Ovary (tissue), 9 donors: ENCODE results near the gene MDC1. TPM values are rescaled to one million over a fixed set of nuclear protein-coding genes. Genes with fewer than 3 reads are reported as not detected.

Experiments used
- DNase-seq, 5 donors: peaks; one replicate each; pipeline ENCODE4 v3.0.0-alpha.2; 2019 to 2020
- H3K27ac ChIP-seq, 2 donors: fragments of 200-600 bp; one replicate each; pipeline versions ENCODE4 v1.5.1 to v1.8.0; 2019 to 2022
- H3K27me3 ChIP-seq: fragments of 200-600 bp; one replicate; pipeline ENCODE4 v1.8.0; 2022
- H3K36me3 ChIP-seq: fragments of 200-600 bp; sonication (generic); one replicate; pipeline ENCODE4 v1.5.1; 2019
- H3K4me1 ChIP-seq: one replicate; pipeline ENCODE4 v1.8.1; 2013; ENCODE audit warnings: mild to moderate bottlenecking, moderate library complexity; ENCODE audit not compliant: insufficient read depth
- H3K4me3 ChIP-seq: fragments of 200-600 bp; sonication (generic); one replicate; pipeline ENCODE4 v1.5.1; 2017
- H3K9me3 ChIP-seq, 2 donors: fragments of 200-600 bp in 1 of 2; sonication (generic) in 1 of 2; one replicate each; pipeline versions ENCODE4 v1.5.1 to v1.8.1; 2013 to 2019; ENCODE audit warnings: mild to moderate bottlenecking in 1 of 2, moderate library complexity in 1 of 2
- CTCF ChIP-seq, 3 donors: fragments of 450-650 bp in 2 of 3; fragments of 200-600 bp in 1 of 3; IDR thresholded peaks; one replicate each; pipeline versions ENCODE4 v1.5.1 to v1.8.0; 2016 to 2022; ENCODE audit warnings: antibody characterized with exemption in 3 of 3, mild to moderate bottlenecking in 1 of 3
- EP300 ChIP-seq: sonication (generic); formaldehyde crosslinking; IDR thresholded peaks from one replicate; pipeline ENCODE4 v1.6.1; 2017; ENCODE audit warnings: antibody characterized with exemption
- POLR2A ChIP-seq: fragments of 450-650 bp; IDR thresholded peaks from one replicate; pipeline ENCODE4 v1.6.1; 2017; ENCODE audit warnings: antibody characterized with exemption, mild to moderate bottlenecking, moderate library complexity
- WGBS, 3 donors: extraction: QIAGEN DNeasy Blood & Tissue Kit in 1 of 3; methylation state at CpG; one replicate each; pipeline versions ENCODE4 v1.1.5 to v1.1.7; 2013 to 2017; 5-methylcytosine and 5-hydroxymethylcytosine counted together
- intact Hi-C, 4 donors: fragments of 100-400 bp; cut with DNase I; formaldehyde crosslinking; loops; one replicate each; pipeline versions ENCODE4 v1.11.0 to v1.15.1; 2022 to 2023
- polyA plus RNA-seq, 2 donors: library from polyadenylated mRNA; stranded (reverse); fragments of 200-250 nt in 1 of 2; fragments of 350-450 nt in 1 of 2; fragmentation: Illumina TruSeq in 1 of 2; extraction: RNeasy Lipid Tissue Mini Kit (QIAGEN cat#74804) in 1 of 2; gene quantifications; one replicate each; pipeline ENCODE4 v1.2.3, GENCODE V29; 2013 to 2014
- small RNA-seq: library from RNA; depleted of rRNA; stranded (forward); fragments of <200 nt; gene quantifications from one replicate; pipeline ENCODE3, GENCODE V24; 2016
- total RNA-seq, 7 donors: library from RNA; depleted of rRNA in 2 of 7; stranded (reverse); fragments of >200 nt in 2 of 7; fragmentation: NEBNext Ultra II Directional in 3 of 7; extraction: Animal tissue kit (Norgen Biotek cat#: 25700) in 3 of 7; gene quantifications; one replicate each; pipeline versions ENCODE4 v1.1.0 to v1.2.4, GENCODE V29; 2016 to 2023
- donor health status: DM: no; HTN: no; CAD: no; lungs with moderate emphysema.
- donor health status: DM: no; HTN: no; CAD: no.
- donor health status: Bipolar disorder and iron deficiency.
- donor health status: DM: yes; HTN: yes; CAD: no.
- donor health status: DM: no; HTN: no; CAD: no.
- donor health status: DM: yes; HTN: yes; CAD: no.

Gene MDC1
- total and polyA plus RNA-seq, 9 donors: 13.1 to 62.5 (median 39.2) TPM

- no peaks in the 10 kb centered on the region for H3K36me3 ChIP-seq
Observed at GRCh38 chr6:30656513-30656912, 60.6 kb downstream of the MDC1 start.

GRCh38 chr6:30655743-30656094 is 61.4 kb downstream of the MDC1 start:
- TF ChIP-seq CTCF (IDR thresholded peaks at IDR 0.05) (no peak), EP300 (no peak)
- no peaks in the 10 kb centered on the region for H3K27me3 ChIP-seq
- 84 to 93% (median 87%) methylated on average over 3 of the region's 3 CpGs for WGBS, 3 donors
- H3K4me1 ChIP-seq: no peaks in the 10 kb centered on the region
- intact Hi-C loops: loop anchor here in 1 of 4 donors (10.0 kb wide), 1 partner anchor 161 kb away; no protein-coding TSS in a partner anchor
- DNase-seq: no peak
- H3K27ac ChIP-seq: no peak overlapping the region
- H3K36me3 ChIP-seq: no peaks in the 10 kb centered on the region
- H3K9me3 ChIP-seq: no peaks in the 10 kb centered on the region
- H3K4me3 ChIP-seq: no peak overlapping the region

More at GRCh38 chr6:30656513-30656912, 60.6 kb downstream of the MDC1 start:
- Histone ChIP-seq H3K4me1 (no peaks in the 10 kb centered on the region), H3K27ac (no peak overlapping the region), H3K27me3 (no peaks in the 10 kb centered on the region), H3K9me3 (no peaks in the 10 kb centered on the region), H3K4me3 (no peak overlapping the region)
- intact Hi-C loops: loop anchor here in 1 of 4 donors (10.0 kb wide), 1 partner anchor 162 kb away; no protein-coding TSS in a partner anchor
- TF ChIP-seq POLR2A: no peak
- no peak for TF ChIP-seq CTCF (IDR thresholded peaks at IDR 0.05)
- TF ChIP-seq EP300: no peak
- DNase-seq: no peak
- WGBS, 3 donors: 60 to 70% (median 69%) methylated on average over 7 of the region's 7 CpGs

- intact Hi-C loops: loop anchor here in 1 of 4 donors (10.0 kb wide), 1 partner anchor 160 kb away; no protein-coding TSS in a partner anchor
- no peak for TF ChIP-seq POLR2A
- no peak for TF ChIP-seq EP300
- no peak for TF ChIP-seq CTCF (IDR thresholded peaks at IDR 0.05)
- WGBS, 3 donors: 82 to 84% (median 82%) methylated on average over 19 of the region's 19 CpGs
Observed at GRCh38 chr6:30654798-30655742, 62.0 kb downstream of the MDC1 start.

GRCh38 chr6:30651143-30651542 is 65.9 kb downstream of the MDC1 start:
- intact Hi-C loops: loop anchor here in 1 of 4 donors (10.0 kb wide), 1 partner anchor 156 kb away; no protein-coding TSS in a partner anchor
- no peak overlapping the region for H3K4me3 ChIP-seq
- H3K27me3 ChIP-seq: no peaks in the 10 kb centered on the region
- no peaks in the 10 kb centered on the region for H3K36me3 ChIP-seq
- no peak for DNase-seq
- TF ChIP-seq CTCF (IDR thresholded peaks at IDR 0.05): no peak
- no peak for TF ChIP-seq EP300
- TF ChIP-seq POLR2A: no peak
- no peaks in the 10 kb centered on the region for H3K4me1 ChIP-seq
- H3K9me3 ChIP-seq: no peaks in the 10 kb centered on the region
- WGBS, 3 donors: 85 to 88% (median 86%) methylated on average over 12 of the region's 12 CpGs
- H3K27ac ChIP-seq: no peak overlapping the region

More at GRCh38 chr6:30654798-30655742, 62.0 kb downstream of the MDC1 start:
- no peak overlapping the region for H3K4me3 ChIP-seq
- H3K27me3 ChIP-seq: no peaks in the 10 kb centered on the region
- H3K36me3 ChIP-seq: no peaks in the 10 kb centered on the region
- DNase-seq: no peak
- H3K9me3 ChIP-seq: no peaks in the 10 kb centered on the region
- H3K4me1 ChIP-seq: no peaks in the 10 kb centered on the region
- H3K27ac ChIP-seq: no peak overlapping the region

Small RNAs within 50 kb of the gene (small RNA-seq; reads per million reads assigned to genes)
- gene RF00019: not detected
- gene RN7SL353P: not detected

Other genes starting within 250 kb of the MDC1 start
- 100 to 1,000 TPM; 181 to 322 (median 238) TPM for gene HLA-E, start 227.8 kb downstream of the MDC1 start, total RNA-seq
- 100 to 1,000 TPM; 332 to 614 TPM for gene HLA-E, start 227.8 kb downstream of the MDC1 start, polyA plus RNA-seq
- gene GNL1, start 160.8 kb downstream of the MDC1 start, total RNA-seq: 100 to 1,000 TPM in 4 of 7 donors, 10 to 100 TPM in 3; 42.4 to 128 (median 103) TPM
- 10 to 100 TPM; 77.8 to 80.4 TPM for gene GNL1, start 160.8 kb downstream of the MDC1 start, polyA plus RNA-seq
- 10 to 100 TPM in 6 of 7 donors, 1 to 10 TPM in 1; 8.6 to 35.0 (median 20.9) TPM for gene PRR3, start 160.0 kb downstream of the MDC1 start, total RNA-seq
- gene PRR3, start 160.0 kb downstream of the MDC1 start, polyA plus RNA-seq: 10 to 100 TPM; 19.0 to 29.6 TPM
- gene ABCF1, start 145.8 kb downstream of the MDC1 start, total RNA-seq: 10 to 100 TPM; 16.3 to 50.5 (median 36.0) TPM
- gene ABCF1, start 145.8 kb downstream of the MDC1 start, polyA plus RNA-seq: 10 to 100 TPM; 18.8 to 60.6 TPM
- 100 to 1,000 TPM in 1 of 7 donors, 10 to 100 TPM in 6; 44.7 to 106 (median 76.0) TPM for gene PPP1R10, start 100.0 kb downstream of the MDC1 start, total RNA-seq
- 10 to 100 TPM; 34.7 to 88.3 TPM for gene PPP1R10, start 100.0 kb downstream of the MDC1 start, polyA plus RNA-seq
- gene MRPS18B, start 99.4 kb downstream of the MDC1 start, total RNA-seq: 10 to 100 TPM; 40.7 to 61.4 (median 52.9) TPM
- 10 to 100 TPM; 62.4 to 69.0 TPM for gene MRPS18B, start 99.4 kb downstream of the MDC1 start, polyA plus RNA-seq
- gene ATAT1, start 90.4 kb downstream of the MDC1 start, total RNA-seq: 10 to 100 TPM in 4 of 7 donors, 1 to 10 TPM in 3; 5.6 to 20.5 (median 11.4) TPM
- gene ATAT1, start 90.4 kb downstream of the MDC1 start, polyA plus RNA-seq: 10 to 100 TPM in 1 of 2 donors, 1 to 10 TPM in 1; 9.2 to 18.6 TPM
- 10 to 100 TPM in 6 of 7 donors, 1 to 10 TPM in 1; 6.0 to 20.0 (median 14.8) TPM for gene C6orf136, start 70.1 kb downstream of the MDC1 start, total RNA-seq
- gene C6orf136, start 70.1 kb downstream of the MDC1 start, polyA plus RNA-seq: 1 to 10 TPM; 6.4 to 9.3 TPM
- gene DHX16, start 44.3 kb downstream of the MDC1 start, total RNA-seq: 10 to 100 TPM; 18.0 to 27.4 (median 22.5) TPM
- gene DHX16, start 44.3 kb downstream of the MDC1 start, polyA plus RNA-seq: 10 to 100 TPM; 19.3 to 27.4 TPM
- 10 to 100 TPM; 14.7 to 86.4 (median 56.0) TPM for gene PPP1R18, start 30.6 kb downstream of the MDC1 start, total RNA-seq
- gene PPP1R18, start 30.6 kb downstream of the MDC1 start, polyA plus RNA-seq: 10 to 100 TPM; 51.0 to 95.9 TPM
- gene NRM, start 26.3 kb downstream of the MDC1 start, total RNA-seq: 10 to 100 TPM in 5 of 7 donors, 1 to 10 TPM in 2; 3.4 to 23.2 (median 15.3) TPM
- gene NRM, start 26.3 kb downstream of the MDC1 start, polyA plus RNA-seq: 10 to 100 TPM; 15.3 to 15.4 TPM
- gene TUBB, start 3.1 kb upstream of the MDC1 start, total RNA-seq: 100 to 1,000 TPM; 242 to 697 (median 630) TPM
- gene TUBB, start 3.1 kb upstream of the MDC1 start, polyA plus RNA-seq: 100 to 1,000 TPM; 370 to 772 TPM
- 100 to 1,000 TPM in 6 of 7 donors, 10 to 100 TPM in 1; 64.1 to 154 (median 116) TPM for gene FLOT1, start 25.4 kb upstream of the MDC1 start, total RNA-seq
- 100 to 1,000 TPM; 124 to 180 TPM for gene FLOT1, start 25.4 kb upstream of the MDC1 start, polyA plus RNA-seq
- 100 to 1,000 TPM in 1 of 7 donors, 10 to 100 TPM in 5, 1 to 10 TPM in 1; 9.7 to 221 (median 20.6) TPM for gene IER3, start 27.3 kb upstream of the MDC1 start, total RNA-seq
- gene IER3, start 27.3 kb upstream of the MDC1 start, polyA plus RNA-seq: 10 to 100 TPM; 16.1 to 30.6 TPM
- gene DDR1, start 167.2 kb upstream of the MDC1 start, total RNA-seq: 100 to 1,000 TPM in 2 of 7 donors, 10 to 100 TPM in 5; 20.1 to 116 (median 83.7) TPM
- gene DDR1, start 167.2 kb upstream of the MDC1 start, polyA plus RNA-seq: 10 to 100 TPM; 21.7 to 35.4 TPM
- gene GTF2H4, start 190.9 kb upstream of the MDC1 start, total RNA-seq: 10 to 100 TPM in 6 of 7 donors, 1 to 10 TPM in 1; 5.6 to 43.9 (median 25.7) TPM
- gene GTF2H4, start 190.9 kb upstream of the MDC1 start, polyA plus RNA-seq: 10 to 100 TPM; 22.0 to 24.5 TPM
- 10 to 100 TPM in 6 of 7 donors, 1 to 10 TPM in 1; 6.7 to 32.3 (median 19.8) TPM for gene VARS2, start 197.0 kb upstream of the MDC1 start, total RNA-seq
- gene VARS2, start 197.0 kb upstream of the MDC1 start, polyA plus RNA-seq: 10 to 100 TPM; 17.0 to 23.4 TPM
- gene SFTA2, start 214.9 kb upstream of the MDC1 start, total RNA-seq: 1 to 10 TPM in 1 of 7 donors, under 1 TPM in 2, not detected in 4; 0.80 to 3.1 (median 0.82) TPM
- gene SFTA2, start 214.9 kb upstream of the MDC1 start, polyA plus RNA-seq: not detected
- under 1 TPM in 1 of 7 donors, not detected in 6; under 0.01 TPM for gene MUCL3, start 223.7 kb upstream of the MDC1 start, total RNA-seq
- gene MUCL3, start 223.7 kb upstream of the MDC1 start, polyA plus RNA-seq: not detected